ENCODE measurements around the gene GRM1.

Gene GRM1

DNA sequence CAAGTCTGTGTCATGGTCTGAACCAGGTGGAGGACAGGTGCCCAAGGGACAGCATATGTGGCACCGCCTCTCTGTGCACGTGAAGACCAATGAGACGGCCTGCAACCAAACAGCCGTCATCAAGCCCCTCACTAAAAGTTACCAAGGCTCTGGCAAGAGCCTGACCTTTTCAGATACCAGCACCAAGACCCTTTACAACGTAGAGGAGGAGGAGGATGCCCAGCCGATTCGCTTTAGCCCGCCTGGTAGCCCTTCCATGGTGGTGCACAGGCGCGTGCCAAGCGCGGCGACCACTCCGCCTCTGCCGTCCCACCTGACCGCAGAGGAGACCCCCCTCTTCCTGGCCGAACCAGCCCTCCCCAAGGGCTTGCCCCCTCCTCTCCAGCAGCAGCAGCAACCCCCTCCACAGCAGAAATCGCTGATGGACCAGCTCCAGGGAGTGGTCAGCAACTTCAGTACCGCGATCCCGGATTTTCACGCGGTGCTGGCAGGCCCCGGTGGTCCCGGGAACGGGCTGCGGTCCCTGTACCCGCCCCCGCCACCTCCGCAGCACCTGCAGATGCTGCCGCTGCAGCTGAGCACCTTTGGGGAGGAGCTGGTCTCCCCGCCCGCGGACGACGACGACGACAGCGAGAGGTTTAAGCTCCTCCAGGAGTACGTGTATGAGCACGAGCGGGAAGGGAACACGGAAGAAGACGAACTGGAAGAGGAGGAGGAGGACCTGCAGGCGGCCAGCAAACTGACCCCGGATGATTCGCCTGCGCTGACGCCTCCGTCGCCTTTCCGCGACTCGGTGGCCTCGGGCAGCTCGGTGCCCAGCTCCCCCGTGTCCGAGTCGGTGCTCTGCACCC is 405.2 kb downstream of the GRM1 start:
- in situ Hi-C loops (cut with HindIII; ENCODE audit: low sequenced_read_pairs), result no loop called here

DNA sequence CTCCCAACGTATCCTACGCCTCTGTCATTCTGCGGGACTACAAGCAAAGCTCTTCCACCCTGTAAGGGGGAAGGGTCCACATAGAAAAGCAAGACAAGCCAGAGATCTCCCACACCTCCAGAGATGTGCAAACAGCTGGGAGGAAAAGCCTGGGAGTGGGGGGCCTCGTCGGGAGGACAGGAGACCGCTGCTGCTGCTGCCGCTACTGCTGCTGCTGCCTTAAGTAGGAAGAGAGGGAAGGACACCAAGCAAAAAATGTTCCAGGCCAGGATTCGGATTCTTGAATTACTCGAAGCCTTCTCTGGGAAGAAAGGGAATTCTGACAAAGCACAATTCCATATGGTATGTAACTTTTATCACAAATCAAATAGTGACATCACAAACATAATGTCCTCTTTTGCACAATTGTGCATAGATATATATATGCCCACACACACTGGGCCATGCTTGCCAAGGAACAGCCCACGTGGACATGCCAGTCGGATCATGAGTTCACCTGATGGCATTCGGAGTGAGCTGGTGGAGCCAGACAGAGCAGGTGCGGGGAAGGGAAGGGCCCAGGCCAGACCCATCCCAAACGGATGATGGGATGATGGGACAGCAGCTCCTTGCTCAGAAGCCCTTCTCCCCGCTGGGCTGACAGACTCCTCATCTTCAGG is 406.0 kb downstream of the GRM1 start:
- in situ Hi-C loops (cut with HindIII; ENCODE audit: low sequenced_read_pairs), result no loop called here

DNA sequence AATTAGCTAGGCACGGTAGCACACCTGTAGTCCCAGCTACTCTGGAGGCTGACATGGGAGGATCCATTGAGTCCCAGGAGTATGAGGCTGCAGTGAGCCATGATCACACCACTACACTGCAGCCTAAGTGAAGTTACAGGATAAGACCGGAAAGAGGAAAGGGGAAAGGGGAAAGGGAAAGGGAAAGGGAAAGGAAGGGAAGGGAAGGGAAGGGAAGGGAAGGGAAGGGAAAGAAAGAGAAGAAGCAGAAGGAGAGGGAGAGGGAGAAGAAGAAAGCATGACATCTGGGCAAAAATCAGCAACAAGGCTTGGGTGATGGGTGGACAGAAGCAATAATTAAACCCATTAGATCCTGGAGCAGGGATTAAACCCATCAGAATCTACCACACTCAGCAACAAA is 413.0 kb downstream of the GRM1 start:
- in situ Hi-C loops (cut with HindIII; ENCODE audit: low sequenced_read_pairs), result no loop called here

DNA sequence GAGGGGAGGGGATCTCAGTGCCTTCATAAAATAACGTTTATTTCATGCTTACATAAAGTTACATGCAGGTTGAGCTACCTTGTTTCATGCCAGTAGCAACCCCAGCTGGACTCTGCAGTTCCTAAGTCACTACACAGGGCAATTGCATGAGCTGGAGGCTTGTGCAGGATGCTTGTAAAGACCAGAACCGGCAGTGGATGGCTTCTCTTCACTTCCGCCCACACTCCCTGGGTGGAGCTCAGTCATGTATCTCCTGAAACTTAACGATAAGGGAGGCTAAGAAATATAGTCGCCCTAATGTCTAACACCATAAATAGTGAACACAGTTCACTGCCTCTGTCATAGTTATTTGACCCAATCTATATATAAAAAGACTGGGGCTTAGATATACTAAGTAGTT is 415.3 kb downstream of the GRM1 start:
- in situ Hi-C loops (cut with HindIII; ENCODE audit: low sequenced_read_pairs), result no loop called here

DNA sequence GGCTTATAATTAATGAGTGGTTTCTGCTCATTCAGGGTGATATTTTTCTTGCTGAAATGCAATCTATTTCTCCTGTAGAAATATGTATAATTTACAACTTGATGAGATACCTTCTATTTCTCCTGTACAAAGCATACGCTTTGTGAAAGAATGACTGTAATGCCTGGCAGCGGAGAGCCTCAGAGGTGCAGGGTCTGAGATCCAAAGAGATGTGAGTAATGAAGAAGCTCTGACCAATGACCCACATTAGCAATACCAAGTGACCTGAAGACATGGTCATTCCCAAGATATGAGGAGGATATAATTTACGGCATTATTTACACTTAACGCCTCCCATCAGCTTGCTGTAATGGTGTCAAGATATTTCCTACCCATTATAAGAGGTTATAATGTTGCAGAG is 416.4 kb downstream of the GRM1 start:
- in situ Hi-C loops (cut with HindIII; ENCODE audit: low sequenced_read_pairs), result no loop called here

DNA sequence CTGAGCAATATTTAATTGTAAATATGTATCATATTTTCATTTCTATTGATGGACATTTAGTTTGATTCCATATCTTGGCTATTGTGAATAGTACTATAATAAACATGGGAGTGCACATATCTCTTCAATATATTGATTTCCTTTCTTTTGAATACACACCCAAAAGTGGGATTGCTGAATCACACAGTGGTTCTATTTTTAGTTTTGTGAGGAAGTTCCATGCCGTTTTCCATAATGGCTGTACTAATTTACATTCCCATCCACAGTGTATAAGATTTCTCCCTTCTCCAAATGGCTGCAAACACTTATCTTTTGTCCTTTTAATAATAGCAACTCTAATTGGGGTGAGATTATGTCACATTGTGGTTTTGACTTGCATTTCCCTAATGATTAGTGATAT is 428.0 kb downstream of the GRM1 start:
- in situ Hi-C loops (cut with HindIII; ENCODE audit: low sequenced_read_pairs), result no loop called here

DNA sequence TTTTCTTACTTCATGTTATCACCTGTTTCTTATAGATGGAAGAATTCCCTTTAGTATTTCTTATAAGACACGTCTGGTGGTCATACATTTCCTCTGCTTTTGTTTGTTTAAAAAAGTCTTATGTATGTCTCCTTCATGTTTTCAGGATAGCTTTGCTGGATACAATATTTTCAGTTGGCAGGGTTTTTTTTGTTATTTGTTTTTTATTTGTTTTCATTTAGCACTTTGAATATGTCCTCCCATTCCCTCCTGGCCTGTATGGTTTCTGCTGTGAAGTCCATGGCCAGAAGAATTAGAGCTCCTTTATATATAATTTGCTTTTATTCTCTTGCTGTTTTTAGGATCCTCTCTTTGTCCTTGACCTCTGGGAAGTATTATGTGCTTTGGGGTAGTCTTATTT is 432.1 kb downstream of the GRM1 start:
- in situ Hi-C loops (cut with HindIII; ENCODE audit: low sequenced_read_pairs), result no loop called here

DNA sequence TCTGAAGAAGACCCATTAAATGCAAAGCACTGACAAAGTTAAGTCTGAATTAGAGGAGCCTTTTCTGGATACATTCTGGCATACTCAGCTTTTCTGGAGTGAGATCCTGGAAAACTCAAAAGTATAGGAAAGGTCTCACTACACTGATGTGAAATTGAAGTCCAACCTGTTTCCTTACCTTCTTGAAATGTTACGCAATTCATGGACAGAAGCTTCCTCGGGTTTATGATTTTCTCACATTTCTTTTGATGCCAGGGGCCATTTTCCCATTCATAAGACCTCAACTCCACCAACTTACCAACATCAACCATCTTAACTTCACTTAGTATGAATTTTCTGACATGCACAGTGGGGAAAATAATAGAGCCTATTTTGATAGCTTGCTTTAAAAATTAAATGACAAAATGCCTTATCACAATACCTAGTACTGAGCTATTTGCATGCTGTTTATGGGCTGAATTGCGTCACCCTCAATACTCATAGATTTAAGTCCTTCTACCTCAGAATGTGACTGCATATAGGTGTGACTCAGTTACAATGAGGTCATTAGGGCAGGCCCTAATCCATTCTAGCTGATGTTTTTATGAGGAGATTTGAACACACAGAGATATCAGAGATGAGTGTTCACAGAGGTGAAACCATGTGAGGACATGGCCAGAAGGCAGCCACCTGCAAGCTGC is 441.4 kb downstream of the GRM1 start:
- in situ Hi-C loops (cut with HindIII; ENCODE audit: low sequenced_read_pairs), result no loop called here

DNA sequence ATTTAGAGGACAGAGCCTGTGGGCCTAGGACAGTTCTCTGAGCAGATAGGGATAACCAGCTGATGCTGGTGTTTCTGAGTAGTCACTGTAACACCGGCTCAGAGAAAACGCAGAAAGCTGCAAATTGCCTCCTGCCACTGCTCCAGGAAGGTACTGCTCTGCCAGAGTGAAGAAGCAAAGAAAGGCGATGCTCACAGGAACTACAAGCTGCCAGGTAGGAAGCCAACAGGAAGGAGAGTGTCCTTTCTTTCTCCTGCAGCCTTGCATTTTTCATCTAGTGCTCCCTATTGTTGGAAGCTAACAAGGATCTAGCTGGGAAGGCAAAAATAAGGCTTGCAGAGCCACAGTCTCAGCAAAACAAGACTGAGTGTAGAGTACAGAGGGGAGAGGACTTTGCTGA is 444.1 kb downstream of the GRM1 start:
- in situ Hi-C loops (cut with HindIII; ENCODE audit: low sequenced_read_pairs), result no loop called here

DNA sequence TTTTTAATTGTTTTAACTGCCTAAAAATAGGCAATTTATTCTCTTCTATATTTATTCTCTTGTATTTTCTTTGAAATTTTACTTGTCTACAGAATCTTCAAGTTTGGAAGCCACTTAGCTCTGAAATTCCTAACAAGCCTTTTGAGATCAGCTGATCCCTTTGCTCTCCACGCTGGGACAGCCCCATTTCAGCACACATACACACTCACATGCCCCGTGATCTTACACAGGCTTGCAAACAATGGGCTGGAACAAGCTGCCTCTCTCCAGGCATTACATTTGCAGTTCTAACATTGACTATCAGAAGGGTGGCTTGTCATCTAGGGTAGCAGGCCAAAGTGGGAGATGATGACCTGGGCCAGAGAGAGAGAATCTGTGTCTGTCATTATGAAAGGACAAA is 452.7 kb downstream of the GRM1 start:
- in situ Hi-C loops (cut with HindIII; ENCODE audit: low sequenced_read_pairs), result no loop called here

DNA sequence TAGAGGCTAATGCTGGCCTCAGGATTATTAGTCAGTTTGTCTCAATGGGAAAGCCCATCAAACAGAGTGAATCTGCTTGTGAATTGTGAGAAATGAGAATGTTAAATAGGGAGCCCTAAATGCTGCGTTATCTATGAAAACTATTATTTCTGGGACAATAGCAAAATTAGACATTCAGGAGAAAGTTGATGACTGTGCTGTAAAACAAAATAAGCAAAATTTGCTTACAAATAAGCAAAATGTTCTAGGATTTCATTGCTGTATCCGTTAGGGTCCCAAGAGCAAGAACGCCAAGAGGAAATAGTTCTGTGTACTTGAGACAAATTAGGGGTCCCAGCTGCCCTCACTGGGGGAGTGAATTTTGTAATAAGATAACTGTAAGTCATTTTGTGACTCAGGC is 455.5 kb downstream of the GRM1 start:
- in situ Hi-C loops (cut with HindIII; ENCODE audit: low sequenced_read_pairs), result no loop called here

All from DLD1 (cell line).